WTC11 (cell line): ENCODE data around the gene PHF13. TPM values are rescaled to one million over a fixed set of nuclear protein-coding genes. Genes with fewer than 3 reads are reported as not detected.
"Not testable (repeated sequence)": the region's sequence is repeated elsewhere in the genome, so short reads cannot be mapped to it uniquely, and the experiment has no call there.

ENCODE experiments used
- ATAC-seq: fragments of 200-7000 bp; cut with Tn5 transposase; 2 replicates; pipeline ENCODE4 v1.10.0; 2021; ENCODE audit warnings: mild to moderate bottlenecking, moderate library complexity
- CTCF ChIA-PET: fragments of 300-600 bp; sonication (Branson Sonifier 250); formaldehyde crosslinking; loops from one replicate; lab custom pipeline; 2021; ENCODE audit warnings: antibody characterized with exemption; lab: Charles Lee
- POLR2A ChIA-PET: fragments of 350-600 bp; sonication (Branson Sonifier 250); formaldehyde crosslinking; loops from one replicate; lab custom pipeline; 2021; ENCODE audit warnings: antibody characterized with exemption; lab: Charles Lee
- DNase-seq: peaks from one replicate; pipeline ENCODE4 v3.0.0; 2021; ENCODE audit warnings: low spot score
- H3K27ac Mint-ChIP-seq: 2 replicates; pipeline ENCODE4 v1.8.0; 2021; ENCODE audit warnings: mixed read lengths
- H3K27me3 Mint-ChIP-seq: 2 replicates; pipeline ENCODE4 v1.8.0; 2021; ENCODE audit warnings: low read depth, mild to moderate bottlenecking, moderate library complexity, mixed read lengths
- H3K36me3 Mint-ChIP-seq: 2 replicates; pipeline ENCODE4 v1.8.0; 2021; ENCODE audit warnings: mixed read lengths
- H3K4me1 Mint-ChIP-seq: 2 replicates; pipeline ENCODE4 v1.8.0; 2022; ENCODE audit warnings: mixed read lengths
- H3K4me3 Mint-ChIP-seq: 2 replicates; pipeline ENCODE4 v1.8.0; 2021; ENCODE audit warnings: mild to moderate bottlenecking, moderate library complexity, mixed read lengths
- H3K9me3 Mint-ChIP-seq: 2 replicates; pipeline ENCODE4 v1.8.0; 2021; ENCODE audit warnings: mixed read lengths
- ARID4B ChIP-seq: sonication (generic); formaldehyde crosslinking; IDR thresholded peaks from 2 replicates; pipeline ENCODE4 v1.8.0; 2023; ENCODE audit warnings: missing genetic modification reagents, mild to moderate bottlenecking, borderline replicate concordance
- ATF3 ChIP-seq: sonication (generic); formaldehyde crosslinking; conservative IDR thresholded peaks from 2 replicates; pipeline ENCODE4 v1.8.1; 2022; ENCODE audit warnings: mild to moderate bottlenecking, missing genetic modification reagents
- CBFB ChIP-seq: sonication (generic); formaldehyde crosslinking; IDR thresholded peaks from 2 replicates; pipeline ENCODE4 v1.8.1; 2022; ENCODE audit warnings: mild to moderate bottlenecking, low read depth, missing genetic modification reagents
- E2F4 ChIP-seq: sonication (generic); formaldehyde crosslinking; IDR thresholded peaks from 2 replicates; pipeline ENCODE4 v1.8.1; 2022; ENCODE audit warnings: low read depth, mild to moderate bottlenecking, moderate library complexity, missing genetic modification reagents, borderline replicate concordance
- E2F5 ChIP-seq: sonication (generic); formaldehyde crosslinking; IDR thresholded peaks from 2 replicates; pipeline ENCODE4 v1.8.1; 2022; ENCODE audit warnings: mild to moderate bottlenecking, moderate library complexity, missing genetic modification reagents
- ERG ChIP-seq: fragments of 250-450 bp; sonication (Bioruptor Pico); IDR thresholded peaks from 2 replicates; pipeline ENCODE4 v1.8.0; 2021; ENCODE audit warnings: mild to moderate bottlenecking
- ESRRA ChIP-seq: sonication (generic); formaldehyde crosslinking; IDR thresholded peaks from 2 replicates; pipeline ENCODE4 v1.8.1; 2022; ENCODE audit warnings: mild to moderate bottlenecking, missing genetic modification reagents, borderline replicate concordance
- ETV6 ChIP-seq: sonication (generic); formaldehyde crosslinking; IDR thresholded peaks from 2 replicates; pipeline ENCODE4 v1.8.1; 2022; ENCODE audit warnings: mild to moderate bottlenecking, missing genetic modification reagents
- JAZF1 ChIP-seq: fragments of 250-450 bp; sonication (Bioruptor Pico); IDR thresholded peaks from 2 replicates; pipeline ENCODE4 v1.9.0; 2021; ENCODE audit warnings: moderate library complexity, mild to moderate bottlenecking, inconsistent platforms
- NR2C2 ChIP-seq: sonication (generic); formaldehyde crosslinking; IDR thresholded peaks from 2 replicates; pipeline ENCODE4 v1.8.0; 2022; ENCODE audit warnings: mild to moderate bottlenecking, missing genetic modification reagents
- RORB ChIP-seq: fragments of 250-450 bp; sonication (Bioruptor Pico); IDR thresholded peaks from 2 replicates; pipeline ENCODE4 v1.9.0; 2021; ENCODE audit warnings: mild to moderate bottlenecking
- TCF7 ChIP-seq: sonication (generic); formaldehyde crosslinking; IDR thresholded peaks from 2 replicates; pipeline ENCODE4 v1.8.0; 2022; ENCODE audit warnings: mild to moderate bottlenecking, low read depth, missing genetic modification reagents, moderate library complexity
- ZBTB43 ChIP-seq: sonication (generic); formaldehyde crosslinking; IDR thresholded peaks from 2 replicates; pipeline ENCODE4 v1.8.1; 2023; ENCODE audit warnings: mild to moderate bottlenecking, missing genetic modification reagents
- ZNF263 ChIP-seq: sonication (generic); formaldehyde crosslinking; IDR thresholded peaks from 2 replicates; pipeline ENCODE4 v1.8.1; 2022; ENCODE audit warnings: low read depth, mild to moderate bottlenecking, moderate library complexity, missing genetic modification reagents
- ZNF281 ChIP-seq: sonication (generic); formaldehyde crosslinking; IDR thresholded peaks from 2 replicates; pipeline ENCODE4 v1.8.0; 2023; ENCODE audit warnings: mild to moderate bottlenecking, missing genetic modification reagents
- ZNF416 ChIP-seq: fragments of 250-450 bp; sonication (Bioruptor Pico); IDR thresholded peaks from 2 replicates; pipeline ENCODE4 v1.9.0; 2021; ENCODE audit warnings: mild to moderate bottlenecking, inconsistent platforms
- ZNF512 ChIP-seq: sonication (generic); formaldehyde crosslinking; IDR thresholded peaks from 2 replicates; pipeline ENCODE4 v1.8.1; 2022; ENCODE audit warnings: missing genetic modification reagents, borderline replicate concordance
- ZSCAN18 ChIP-seq: fragments of 250-450 bp; sonication (Bioruptor Pico); IDR thresholded peaks from 2 replicates; pipeline ENCODE4 v2.1.2; 2022; ENCODE audit warnings: mild to moderate bottlenecking, moderate library complexity
- total RNA-seq: library from RNA; stranded (reverse); gene quantifications from 3 replicates; pipeline ENCODE4 v1.2.3, GENCODE V29; 2021

The PHF13 gene
- total RNA-seq, 1 experiment from 2014 or later = 39.6 TPM

GRCh38 chr1:6599141-6599975 lies 14.2 kb upstream of the PHF13 start:
- no peak for TF ChIP-seq ZNF512
- no peak for TF ChIP-seq NR2C2 (CRISPR knock-in tag)
- TF ChIP-seq ZBTB43 (CRISPR knock-in tag) = no peak
- no peak for TF ChIP-seq E2F5
- TF ChIP-seq ERG = no peak
- TF ChIP-seq ZSCAN18 (CRISPR knock-in tag) = no peak
- no peak for TF ChIP-seq ETV6 (CRISPR knock-in tag)
- no peak for TF ChIP-seq TCF7 (CRISPR knock-in tag)
- TF ChIP-seq ARID4B = no peak
- no peak for TF ChIP-seq ZNF281
- TF ChIP-seq CBFB = no peak
- no peak for TF ChIP-seq ESRRA (CRISPR knock-in tag)
- TF ChIP-seq JAZF1 = no peak
- TF ChIP-seq ZNF263 (CRISPR knock-in tag) = no peak
- TF ChIP-seq RORB (CRISPR knock-in tag) = no peak
- TF ChIP-seq E2F4 (CRISPR knock-in tag) = no peak
- no peak for TF ChIP-seq ATF3 (CRISPR knock-in tag)
- TF ChIP-seq ZNF416 (CRISPR knock-in tag) = no peak
- no peak for ATAC-seq
- POLR2A ChIA-PET = no interaction called here
- no peaks in the 10 kb centered on the region; the same call in 1 of the 2 replicates for H3K27me3 Mint-ChIP-seq
- CTCF ChIA-PET = interaction anchor here (1.1 to 1.4 kb wide), 2 partner anchors 17 to 45 kb away, joined by 3 to 7 read pairs; partner anchors contain the start of genes NOL9 and TAS1R1
- DNase-seq = no peak
- H3K36me3 Mint-ChIP-seq = peaks cover 21% of the 10 kb centered on the region
- no peaks in the 10 kb centered on the region for H3K9me3 Mint-ChIP-seq
- no peak overlapping the region for H3K4me3 Mint-ChIP-seq
- H3K4me1 Mint-ChIP-seq = peaks cover 22% of the 10 kb centered on the region
- H3K27ac Mint-ChIP-seq = no peak overlapping the region

GRCh38 chr1:6599991-6600390 lies 13.5 kb upstream of the PHF13 start:
- ATAC-seq, POLR2A ChIA-PET, H3K27me3 Mint-ChIP-seq, H3K27ac Mint-ChIP-seq, H3K9me3 Mint-ChIP-seq, DNase-seq: not testable (repeated sequence)
- Mint-ChIP-seq H3K4me1 (peaks cover 23% of the 10 kb centered on the region), H3K36me3 (peaks cover 19% of the 10 kb centered on the region), H3K4me3 (peak overlapping the region; percentile 80)
- CTCF ChIA-PET = interaction anchor here (0.8 to 1.4 kb wide), 4 partner anchors 16 to 160 kb away, joined by 3 to 7 read pairs (median 4); partner anchors contain the start of genes NOL9 and TAS1R1
